SK-N-DZ (cell line): ENCODE results near the gene P3H1.

Experiments used
- DNase-seq: peaks from one replicate; pipeline ENCODE4 v3.0.0-alpha.2; 2015; ENCODE audit warnings: low spot score

Gene P3H1

DNA sequence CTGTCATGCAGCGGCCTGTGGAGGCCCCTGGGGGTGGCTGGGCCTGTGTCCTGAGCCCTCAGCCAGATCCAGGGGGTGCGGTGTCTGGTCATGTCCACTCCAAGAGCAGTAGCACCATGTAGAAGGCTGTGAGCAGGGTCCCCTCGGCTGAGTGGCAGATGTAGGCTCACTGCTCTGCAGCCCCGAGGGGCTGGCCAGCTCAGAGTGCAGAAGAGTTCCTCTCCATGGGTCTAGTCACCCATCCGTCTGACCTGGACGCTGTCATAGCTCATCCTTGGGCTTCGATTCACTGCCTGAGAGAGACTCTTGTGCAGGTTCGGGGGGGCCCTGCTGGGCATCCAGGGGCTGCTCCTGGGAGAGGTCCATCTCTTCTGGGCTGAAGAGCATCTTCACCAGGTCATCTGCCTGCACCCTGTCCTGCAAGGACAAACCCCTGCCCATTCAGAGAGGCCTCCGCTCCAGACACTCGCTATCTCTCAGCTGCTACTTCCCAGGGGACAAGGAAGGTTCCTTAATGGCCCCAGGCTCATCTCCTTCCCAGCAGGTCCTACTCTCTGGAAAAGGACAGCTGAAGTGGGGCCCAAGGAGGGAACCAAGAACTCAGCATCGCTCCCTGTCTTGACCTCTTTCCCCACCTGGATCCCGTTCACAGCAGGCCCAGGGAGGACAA, 20.3 kb downstream of the P3H1 start:
- DNase-seq: no peak

DNA sequence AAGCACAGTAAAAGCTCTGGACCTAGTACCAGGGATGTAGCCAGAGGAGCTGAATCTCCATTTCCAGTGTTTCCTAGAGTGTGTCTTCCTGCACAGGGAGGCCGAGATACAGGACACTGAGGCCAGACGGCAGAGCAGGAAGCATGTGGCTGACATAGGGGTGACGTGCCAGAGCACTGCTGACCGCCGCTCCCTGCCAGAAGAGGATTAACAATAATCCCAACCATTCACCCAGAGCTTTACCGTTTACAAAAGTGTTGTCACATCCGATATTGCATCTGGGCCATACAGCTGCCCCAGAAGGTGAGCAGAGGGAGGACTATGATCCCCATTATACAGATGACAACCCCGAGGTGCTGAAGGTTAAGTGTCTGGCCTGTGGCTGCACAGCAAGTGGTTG, 21.0 kb downstream of the P3H1 start:
- DNase-seq: no peak

DNA sequence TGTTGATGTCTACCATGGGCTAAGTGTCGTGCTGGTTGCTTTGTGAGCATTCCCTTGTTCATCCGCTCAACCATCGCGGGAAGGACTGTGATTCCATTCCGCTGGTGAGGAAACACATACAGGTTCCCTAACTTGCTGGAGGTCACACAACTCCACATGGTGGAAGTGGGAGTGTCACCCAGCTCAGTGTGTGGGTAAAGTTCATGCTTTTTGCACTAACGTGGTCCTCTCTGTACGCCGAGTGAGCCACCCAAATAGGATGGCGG, 22.7 kb downstream of the P3H1 start:
- no peak for DNase-seq

DNA sequence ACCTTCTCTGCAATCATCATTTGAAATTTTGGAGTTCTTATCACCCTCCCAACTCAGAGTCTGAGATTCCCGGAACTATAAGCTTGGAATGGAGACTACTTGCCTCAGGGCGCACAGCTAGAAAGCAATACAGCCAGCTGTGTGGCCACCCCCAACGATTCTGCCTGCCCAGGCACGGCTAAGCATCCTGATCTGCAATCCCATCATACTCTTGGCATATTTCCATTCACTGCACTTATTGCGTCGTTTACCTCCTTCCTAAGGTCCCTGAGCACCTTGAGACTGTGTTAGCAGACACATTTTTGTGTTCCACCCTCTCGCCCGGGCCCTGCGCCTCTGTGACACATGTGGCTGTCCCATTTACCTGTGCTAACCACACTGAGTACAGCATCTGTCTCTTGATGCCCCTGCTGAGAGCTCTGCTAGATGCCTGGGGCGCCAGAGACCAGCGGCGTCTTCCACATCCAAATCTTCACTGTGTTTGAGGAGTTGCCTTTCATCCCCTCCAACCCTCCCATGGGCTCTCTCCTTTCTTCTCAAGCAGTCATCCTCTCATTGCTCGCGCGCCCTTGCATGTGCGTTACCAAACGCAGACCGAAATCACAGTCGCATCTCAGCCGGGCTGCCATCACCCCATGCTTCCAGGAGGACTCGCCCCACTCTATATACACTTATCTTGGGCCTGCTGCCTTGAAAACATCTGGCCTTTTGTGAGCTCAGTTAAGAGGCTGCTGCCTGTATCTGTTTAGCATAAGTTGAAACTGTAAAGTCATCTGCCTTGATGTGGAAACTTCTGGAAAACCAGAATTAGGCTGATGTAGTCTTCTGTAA, 23.3 kb downstream of the P3H1 start:
- no peak for DNase-seq

DNA sequence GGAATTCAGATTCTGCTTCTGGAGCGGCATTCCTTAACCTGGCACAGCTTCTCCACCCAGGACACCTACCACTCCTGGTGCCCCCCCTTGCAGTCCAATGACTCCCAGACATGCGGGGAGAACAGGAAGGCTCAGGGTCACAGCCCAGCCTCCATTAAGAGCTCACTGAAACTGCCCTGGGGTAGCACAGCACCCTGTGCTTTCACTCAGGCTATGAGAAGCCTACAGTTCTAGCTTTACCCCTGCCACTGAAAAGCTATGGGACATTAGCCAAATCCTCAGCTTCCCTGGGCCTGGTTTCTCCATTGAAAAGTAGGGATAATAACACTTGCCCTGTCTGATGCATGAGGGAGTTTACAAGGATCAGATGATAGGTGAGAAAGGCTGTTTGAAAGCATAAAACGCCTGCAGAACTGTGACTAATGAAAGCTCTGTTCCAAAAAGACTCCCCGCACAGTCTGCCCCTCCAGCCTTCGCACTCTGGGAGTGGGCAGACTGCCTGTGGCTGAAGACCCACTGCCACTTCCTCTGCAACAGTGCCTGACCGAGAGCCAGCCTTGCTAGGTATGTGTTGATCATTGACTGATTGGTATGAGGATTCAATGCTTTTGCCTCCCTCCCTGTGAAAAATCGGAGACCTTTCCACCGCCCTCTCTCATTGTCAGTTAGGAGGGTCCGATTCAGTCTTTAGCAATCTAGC, 24.1 kb downstream of the P3H1 start:
- no peak for DNase-seq

DNA sequence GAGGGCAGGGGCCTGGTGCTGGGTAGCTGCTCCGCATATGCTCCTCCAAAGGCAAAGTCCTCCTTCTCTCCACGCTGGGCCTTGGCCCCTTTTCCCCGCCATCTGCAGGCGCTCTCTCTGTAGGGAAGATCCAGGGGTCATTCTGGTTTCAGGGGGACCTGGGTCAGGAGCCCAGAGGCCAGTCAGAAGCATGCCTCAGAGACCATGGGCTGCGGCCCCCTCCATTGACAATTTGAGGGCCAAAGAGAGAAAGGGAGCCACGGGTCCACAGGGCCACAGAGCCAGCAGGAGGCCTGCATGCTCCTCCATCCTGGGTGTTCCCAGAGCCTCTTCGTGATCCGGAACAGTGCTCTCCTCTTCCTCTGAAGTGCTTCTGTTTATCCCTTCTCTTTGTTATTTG, 24.7 kb downstream of the P3H1 start:
- no peak for DNase-seq

DNA sequence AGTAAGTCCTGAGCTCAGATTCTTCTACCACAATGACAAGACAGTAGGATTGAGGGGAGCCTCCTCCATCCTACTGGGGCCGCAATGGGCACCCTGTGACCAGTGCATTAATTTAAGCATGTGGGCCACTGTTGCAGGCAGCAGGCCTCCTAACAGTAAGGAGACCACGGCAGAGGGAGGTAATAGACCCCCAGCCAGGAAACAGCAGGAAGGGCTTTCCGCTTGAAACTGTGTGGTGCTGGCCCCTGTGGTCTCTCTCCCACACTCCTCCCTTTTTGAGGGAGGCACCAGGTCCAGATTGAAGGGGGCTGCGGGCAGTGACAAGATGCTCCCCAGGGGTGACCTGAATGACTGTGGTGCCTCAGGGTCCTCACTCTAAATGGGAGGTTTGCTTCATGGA, 25.1 kb downstream of the P3H1 start:
- no peak for DNase-seq

DNA sequence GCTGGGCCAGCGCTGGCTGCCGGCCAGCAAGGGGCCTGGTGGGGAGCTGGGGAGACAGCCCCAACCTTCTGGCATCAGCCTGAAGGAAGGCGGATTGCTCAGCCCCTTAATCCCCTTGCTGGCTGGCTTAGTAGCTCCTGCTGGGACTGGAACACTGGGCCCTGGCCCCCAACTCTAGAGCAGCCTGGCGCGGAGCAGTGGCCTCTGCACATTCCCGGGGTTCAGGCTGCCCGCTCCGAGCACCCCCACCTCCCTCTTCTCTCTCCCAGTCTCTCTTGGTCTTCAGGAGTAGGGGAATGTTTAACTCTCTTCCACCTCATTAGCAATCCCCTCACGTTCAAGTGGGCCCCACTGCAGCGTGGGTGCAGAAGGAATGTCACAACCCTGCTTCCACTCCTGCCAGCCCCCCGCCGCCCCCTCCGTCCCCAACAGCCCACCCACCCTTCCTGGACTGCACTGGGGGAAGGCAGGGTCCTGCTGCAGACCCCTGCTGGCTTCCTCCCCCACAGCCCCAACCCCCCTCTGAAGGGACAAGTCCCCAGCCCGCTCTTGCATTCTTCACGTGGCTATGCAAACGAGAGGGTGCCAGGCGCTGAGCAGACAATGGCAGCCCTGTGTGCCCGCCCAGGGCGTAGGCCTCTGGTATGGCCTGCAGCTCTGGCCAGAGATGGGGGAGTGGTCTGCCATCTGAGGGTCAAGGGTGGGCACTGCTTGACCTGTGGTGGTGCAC, 25.8 kb downstream of the P3H1 start:
- no peak for DNase-seq

DNA sequence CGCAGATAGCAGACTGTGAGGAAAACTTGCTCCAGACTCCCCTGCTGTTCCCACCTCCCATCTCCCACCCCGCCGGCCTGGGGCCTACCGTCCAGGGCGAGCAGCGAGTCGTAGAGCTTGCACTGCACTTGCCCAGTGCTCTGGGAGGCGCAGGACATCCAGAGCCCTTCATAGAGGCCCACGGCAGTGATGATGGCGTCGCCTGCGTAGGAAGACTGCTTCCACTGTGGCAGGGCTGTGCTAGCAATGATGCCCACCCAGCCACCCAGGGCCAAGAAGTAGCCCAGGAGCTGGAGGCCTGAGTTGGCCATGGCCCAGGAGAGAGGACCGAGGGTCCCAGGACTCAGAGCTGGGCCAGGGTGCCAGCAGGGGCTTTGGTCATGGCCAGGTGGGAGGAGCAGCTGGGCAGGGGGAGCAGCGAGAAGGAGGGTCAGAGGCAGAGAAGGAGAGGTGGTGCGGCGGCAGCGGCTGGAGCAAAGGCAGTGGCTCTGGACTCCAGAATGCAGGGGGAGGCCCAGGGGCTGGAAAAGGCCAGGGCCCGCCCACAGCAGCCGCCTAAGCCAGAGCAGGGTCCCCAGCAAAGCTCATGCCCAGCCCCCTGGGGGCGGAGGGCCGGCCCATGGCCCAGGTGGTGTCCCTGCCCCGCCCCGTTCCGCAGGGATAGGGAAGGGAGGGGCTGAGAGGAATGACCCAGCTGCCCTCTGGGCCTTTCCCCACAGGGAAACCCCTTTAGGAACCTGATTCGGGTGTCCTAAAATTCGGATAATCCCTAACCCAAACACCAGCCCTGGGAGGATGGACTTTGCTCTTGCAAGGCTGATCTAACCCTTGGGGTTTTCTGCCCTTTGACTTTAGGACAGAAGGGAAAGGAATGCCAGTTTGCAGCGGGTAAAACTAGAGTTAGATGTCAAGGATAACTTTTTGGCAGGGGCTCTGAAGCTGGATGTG, 26.8 kb downstream of the P3H1 start, which contains the start of gene CLDN19:
Gene CLDN19 (minus strand): TSS at position 484 of the 948 bp plus-strand sequence. CDS start 173 bp downstream, at position 311.
- DNase-seq: peak; percentile 62

DNA sequence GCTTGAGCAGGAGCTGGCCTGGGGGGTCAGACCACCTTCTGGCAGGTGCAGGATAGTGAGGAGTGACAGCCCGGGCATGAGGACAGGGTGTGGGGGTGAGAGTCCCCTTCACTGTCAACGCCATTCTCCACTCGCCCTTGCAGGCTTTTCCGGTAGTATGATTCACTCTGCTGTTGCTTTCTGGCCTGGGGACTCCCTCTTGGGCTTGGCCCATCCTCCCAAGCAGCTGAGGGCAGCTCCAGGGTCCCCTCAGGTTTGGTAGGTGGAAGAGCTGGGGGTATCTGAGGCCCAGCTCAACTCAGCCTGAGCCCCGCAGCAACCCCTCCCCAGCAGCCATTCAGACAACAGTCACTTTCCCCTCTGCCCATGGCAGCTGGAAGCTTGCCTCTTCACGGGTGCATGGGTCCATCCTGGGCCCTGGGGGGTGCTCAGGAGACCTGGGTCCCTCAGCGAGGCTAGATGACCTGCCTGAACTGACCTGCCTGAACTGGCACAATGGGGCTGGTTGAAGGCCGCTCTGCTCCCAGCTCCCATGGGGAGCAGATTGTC, 28.1 kb downstream of the P3H1 start:
- no peak for DNase-seq

DNA sequence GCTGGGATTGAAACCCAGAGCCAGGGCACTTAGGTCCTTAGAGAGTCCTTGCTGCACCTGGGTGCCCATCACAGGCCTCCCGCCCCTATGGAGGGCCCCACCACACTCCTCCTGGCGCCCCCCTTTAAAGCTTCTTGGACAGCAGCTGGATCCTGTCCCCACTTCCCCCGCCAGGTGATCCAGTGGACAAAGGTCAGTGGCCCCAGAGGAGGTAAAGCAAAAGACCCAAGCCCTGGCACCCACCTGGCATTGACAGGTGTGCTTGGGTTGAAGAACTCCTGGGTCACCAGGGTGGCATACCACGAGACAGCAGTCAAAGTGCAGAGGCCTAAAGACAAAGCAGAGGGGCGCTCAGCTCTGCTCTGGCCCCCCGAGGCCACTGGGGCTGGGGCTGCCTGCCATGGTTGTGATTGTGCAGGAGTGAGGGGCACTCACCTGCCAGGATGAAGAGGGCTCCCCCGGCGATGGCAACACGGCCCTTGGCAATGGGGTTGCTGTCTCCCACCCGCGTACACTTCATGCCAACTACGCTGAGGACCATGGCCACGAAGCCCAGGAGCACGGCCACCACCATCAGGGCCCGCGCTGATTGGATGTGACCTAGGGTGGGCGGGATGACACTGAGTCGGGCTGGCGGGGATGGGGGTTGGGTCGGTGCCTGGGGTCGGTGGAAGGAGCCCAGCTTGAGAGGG, 28.7 kb downstream of the P3H1 start:
- no peak for DNase-seq

DNA sequence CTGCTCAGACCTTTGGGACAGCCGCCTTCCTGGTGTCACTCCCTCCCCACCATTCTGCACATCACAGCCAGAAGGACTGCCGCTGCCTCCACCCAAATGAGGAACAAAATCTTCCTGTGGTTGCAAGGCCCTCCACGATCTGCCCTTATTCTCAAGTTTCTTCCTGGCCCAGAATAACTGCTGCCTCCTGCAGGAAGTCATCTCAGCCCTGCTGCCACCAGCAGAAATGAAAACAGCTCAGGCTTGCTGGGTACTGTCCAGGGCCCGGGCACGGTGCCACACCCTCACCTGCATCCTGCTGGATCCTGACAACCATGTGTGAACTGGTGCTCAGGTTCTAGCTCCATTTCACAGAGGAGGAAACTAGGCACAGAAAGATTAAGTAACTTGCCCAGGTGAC, 29.6 kb downstream of the P3H1 start:
- DNase-seq: no peak

DNA sequence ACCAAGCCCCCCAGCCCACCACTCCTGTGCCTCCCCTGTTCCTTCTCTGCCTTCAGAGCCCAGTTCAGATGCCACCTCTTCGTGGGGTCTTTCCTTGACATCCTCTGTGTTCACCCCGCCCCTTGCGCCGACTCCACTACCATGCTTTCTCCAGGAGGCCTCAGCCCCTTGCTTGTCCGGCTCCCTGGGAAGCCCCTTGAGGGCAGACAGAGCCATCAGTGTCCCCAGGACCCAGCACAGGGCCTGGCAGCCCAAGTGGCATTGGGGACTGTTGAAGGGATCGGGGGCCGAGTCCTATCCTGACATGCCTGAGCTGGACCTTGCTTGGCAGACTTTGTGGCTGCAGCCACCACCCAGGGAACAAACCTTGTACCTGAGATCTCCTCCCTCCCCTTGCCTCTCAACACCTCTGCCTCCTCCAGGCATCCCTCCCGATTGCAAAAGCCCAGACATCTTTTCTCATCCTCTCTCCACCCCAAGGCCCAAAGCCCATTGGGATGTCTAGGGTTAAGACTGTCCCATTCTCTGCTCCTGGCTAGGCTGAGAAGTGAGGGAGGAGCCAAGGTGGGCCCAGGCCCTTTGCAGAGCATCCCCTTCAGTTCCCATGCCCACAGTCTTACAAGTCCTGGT, 30.1 kb downstream of the P3H1 start:
- DNase-seq: no peak

DNA sequence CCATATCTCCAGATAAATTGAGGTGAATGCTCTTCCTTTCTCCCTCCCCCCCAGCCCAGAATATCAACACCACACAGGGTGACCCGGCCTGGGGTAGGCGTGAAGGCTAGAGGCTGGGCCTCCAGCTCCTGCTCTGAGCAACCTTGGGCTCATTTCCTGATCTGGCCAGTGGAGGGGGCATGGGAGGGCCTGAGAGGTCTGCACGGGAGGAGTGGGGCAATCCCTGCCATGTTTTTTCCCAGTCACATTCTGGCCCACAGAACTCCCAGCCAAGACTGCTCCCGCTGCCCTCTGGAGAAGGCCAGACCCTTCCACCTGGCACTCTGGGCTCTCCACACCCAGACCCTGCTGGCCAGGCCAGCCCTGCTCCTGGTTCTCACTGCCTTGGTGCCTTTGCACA, 30.7 kb downstream of the P3H1 start:
- no peak for DNase-seq

DNA sequence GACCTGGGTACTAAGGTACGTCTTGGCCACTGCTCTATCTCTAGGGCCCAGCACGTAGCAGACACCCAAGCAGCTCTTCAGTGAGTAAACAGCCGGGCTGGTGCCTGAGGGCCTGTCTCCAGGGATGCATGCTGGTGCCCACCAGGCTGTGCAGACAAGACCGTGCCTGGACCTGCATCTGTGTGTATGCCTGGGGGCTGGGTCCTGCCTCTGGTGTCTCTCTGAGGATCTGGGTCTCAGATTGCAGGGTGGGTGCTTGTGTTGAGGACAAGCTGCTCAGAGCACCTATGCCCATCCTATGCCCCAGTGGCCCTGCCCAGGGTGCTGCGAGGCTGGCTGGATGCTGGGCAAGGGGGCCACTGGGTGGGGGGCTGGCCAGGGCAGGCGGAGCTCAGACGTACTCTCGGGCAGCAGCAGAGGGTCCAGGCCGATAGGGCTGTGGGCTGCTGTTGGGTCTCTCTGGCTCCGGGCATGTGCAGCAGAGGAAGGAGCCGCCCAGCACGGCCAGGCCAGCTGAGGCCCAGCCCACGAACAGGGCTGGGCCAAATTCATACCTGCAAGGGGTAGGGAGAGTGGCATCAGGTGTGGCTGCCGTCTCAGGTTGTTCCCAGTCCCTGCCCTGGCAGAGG, 31.2 kb downstream of the P3H1 start:
- no peak for DNase-seq

DNA sequence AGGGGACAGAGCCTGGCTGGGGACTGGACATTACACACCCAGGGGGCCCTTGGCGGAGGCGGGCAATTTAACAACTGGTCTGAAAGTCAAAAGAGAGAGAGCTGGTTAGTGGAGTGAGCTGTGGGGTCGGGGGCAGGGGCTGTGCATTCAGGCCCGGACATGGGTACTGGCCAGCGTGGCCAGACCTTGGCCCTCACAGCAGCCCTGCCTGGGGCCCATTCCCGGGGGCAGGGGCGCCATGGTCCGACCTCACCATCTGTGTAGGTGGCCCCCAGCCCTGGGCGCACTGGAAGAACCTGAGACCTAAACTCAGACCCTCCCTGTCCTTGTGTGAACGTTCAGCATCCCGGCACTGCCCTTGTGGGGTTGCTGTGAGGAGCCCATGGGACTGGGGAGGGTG, 31.8 kb downstream of the P3H1 start:
- no peak for DNase-seq

DNA sequence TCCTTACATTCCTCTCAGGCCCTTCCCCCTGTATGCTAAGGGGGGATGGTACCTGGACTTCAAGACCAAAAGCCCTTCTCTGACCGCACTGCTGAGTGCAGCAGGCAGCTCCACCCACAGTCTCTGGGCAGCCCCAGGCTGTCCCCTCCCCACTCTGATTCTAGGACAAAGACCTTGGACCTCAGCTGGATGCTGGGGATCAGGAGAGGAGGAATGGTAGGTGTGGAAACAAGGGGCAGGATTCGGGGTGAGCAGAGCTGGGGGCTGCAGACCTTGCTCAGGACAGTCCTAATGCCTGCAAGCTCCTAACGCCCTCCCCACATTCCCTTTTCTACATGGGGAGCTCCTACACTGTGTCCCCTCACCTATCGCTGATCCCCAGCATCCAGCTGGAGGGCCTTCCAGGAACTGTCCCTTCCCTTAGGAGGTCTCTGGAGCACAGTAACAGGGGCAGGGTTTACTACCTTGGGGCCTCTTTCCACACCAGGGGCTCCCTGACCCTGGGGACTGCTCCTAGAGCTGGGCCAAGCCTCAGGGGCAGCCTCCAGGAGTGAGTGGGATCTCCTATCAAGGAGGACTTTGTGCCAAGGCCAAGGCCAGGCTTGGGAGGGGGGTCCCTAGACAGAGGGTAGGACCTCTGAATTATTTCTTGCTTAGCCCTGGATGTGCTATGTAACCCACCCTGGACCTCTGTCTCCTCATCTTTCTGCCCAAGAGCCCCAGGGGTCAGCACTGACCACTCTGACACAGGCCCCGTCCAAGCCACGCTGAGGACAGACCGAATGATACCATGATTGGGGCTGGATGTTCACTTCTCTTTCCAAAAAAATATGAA, 32.4 kb downstream of the P3H1 start:
- DNase-seq: no peak
